Fibroblast of lung (primary cell): Measurements from ENCODE around the gene HOPX.

Source experiments
- EZH2 ChIP-seq: IDR thresholded peaks from 2 replicates; pipeline ENCODE4 v1.5.1; 2012; ENCODE audit warnings: low read length, control low read depth, mild to moderate bottlenecking; ENCODE audit errors: missing control alignments
- TF ChIP-seq, protein P1 (sequence below), 2 donors: IDR thresholded peaks in 1 of 2; conservative IDR thresholded peaks in 1 of 2; 1 replicate in 1 of 2; 2 replicates in 1 of 2; pipeline ENCODE4 v1.5.1; 2011 to 2012; ENCODE audit warnings: low read length in 2 of 2, control low read depth in 1 of 2, inconsistent platforms in 1 of 2, low read depth in 1 of 2, mild to moderate bottlenecking in 1 of 2

DNA sequence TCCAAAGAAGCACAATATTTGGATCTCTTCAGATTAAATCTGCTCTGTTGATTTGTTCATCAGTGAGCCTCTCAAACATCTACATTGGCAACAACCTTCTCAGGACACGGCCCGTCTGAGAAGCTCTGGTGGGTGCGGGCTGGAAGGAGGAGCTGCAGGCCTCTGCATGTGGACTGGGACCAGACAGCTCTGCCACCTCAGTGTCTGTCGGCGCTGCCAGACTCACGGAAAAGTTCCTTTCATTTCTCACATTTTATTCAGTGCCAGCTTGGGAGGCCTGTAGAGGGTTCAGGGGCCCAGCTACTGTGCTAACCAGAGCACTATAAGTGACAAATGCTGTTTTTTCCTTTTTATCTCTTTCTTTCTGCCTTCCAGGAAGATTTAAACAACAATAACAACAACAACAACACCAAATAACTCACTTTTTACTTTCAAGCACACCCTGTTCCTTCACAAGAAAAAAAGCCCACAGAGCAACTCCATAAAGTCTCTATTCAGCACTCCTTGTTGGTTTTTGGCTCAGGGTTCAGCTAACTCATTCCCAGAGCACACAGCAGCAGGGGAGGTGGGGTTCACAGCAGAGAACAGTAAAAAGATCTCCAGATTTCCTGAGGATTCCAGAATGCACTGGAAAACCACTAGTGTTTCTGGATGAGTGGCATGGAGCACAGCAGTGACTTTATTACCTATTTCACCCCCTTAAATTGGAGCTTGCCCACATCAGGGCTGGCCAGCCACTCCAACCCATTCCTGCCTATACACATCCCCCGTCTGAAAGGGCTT, 23.2 kb upstream of the HOPX start:
- TF ChIP-seq, protein P1, sequence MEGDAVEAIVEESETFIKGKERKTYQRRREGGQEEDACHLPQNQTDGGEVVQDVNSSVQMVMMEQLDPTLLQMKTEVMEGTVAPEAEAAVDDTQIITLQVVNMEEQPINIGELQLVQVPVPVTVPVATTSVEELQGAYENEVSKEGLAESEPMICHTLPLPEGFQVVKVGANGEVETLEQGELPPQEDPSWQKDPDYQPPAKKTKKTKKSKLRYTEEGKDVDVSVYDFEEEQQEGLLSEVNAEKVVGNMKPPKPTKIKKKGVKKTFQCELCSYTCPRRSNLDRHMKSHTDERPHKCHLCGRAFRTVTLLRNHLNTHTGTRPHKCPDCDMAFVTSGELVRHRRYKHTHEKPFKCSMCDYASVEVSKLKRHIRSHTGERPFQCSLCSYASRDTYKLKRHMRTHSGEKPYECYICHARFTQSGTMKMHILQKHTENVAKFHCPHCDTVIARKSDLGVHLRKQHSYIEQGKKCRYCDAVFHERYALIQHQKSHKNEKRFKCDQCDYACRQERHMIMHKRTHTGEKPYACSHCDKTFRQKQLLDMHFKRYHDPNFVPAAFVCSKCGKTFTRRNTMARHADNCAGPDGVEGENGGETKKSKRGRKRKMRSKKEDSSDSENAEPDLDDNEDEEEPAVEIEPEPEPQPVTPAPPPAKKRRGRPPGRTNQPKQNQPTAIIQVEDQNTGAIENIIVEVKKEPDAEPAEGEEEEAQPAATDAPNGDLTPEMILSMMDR (conservative IDR thresholded peaks at IDR 0.05 in 1 of 2, IDR thresholded peaks at IDR 0.05 in 1 of 2; ENCODE audit: low read depth in 1 of 2, low read length in 2 of 2) = no peak
- no peak for TF ChIP-seq EZH2
